Measurements from ENCODE around the gene LIMA1.

Gene LIMA1

GRCh38 chr12:50246197-50246865 is 37.0 kb downstream of the LIMA1 start:
- Histone ChIP-seq H3K4me2 (ENCODE audit: low read length) (peak overlapping the region; percentile 33), H3K36me3 (ENCODE audit: insufficient read depth, low read length) (no peaks in the 10 kb centered on the region), H3K9me3 (replicated peaks; ENCODE audit: low read length) (no peaks in the 10 kb centered on the region), H3K4me1 (ENCODE audit: control insufficient read depth, insufficient read depth, low read length) (peaks cover 46% of the 10 kb centered on the region), H3K27me3 (ENCODE audit: control insufficient read depth, insufficient read depth, low read length) (no peaks in the 10 kb centered on the region), H3K9ac (ENCODE audit: low read depth, low read length) (peak overlapping the region; percentile 51), H3K4me3 (ENCODE audit: low read length) (no peak overlapping the region)

- peak overlapping the region; percentile 11 for H3K4me3 ChIP-seq (ENCODE audit: low read length)
- peaks cover 52% of the 10 kb centered on the region for H3K4me1 ChIP-seq (ENCODE audit: control insufficient read depth, insufficient read depth, low read length)
- H3K9ac ChIP-seq (ENCODE audit: low read depth, low read length), result peak overlapping the region; percentile 50
- H3K4me2 ChIP-seq (ENCODE audit: low read length), result peak overlapping the region; percentile 56
- no peaks in the 10 kb centered on the region for H3K36me3 ChIP-seq (ENCODE audit: insufficient read depth, low read length)
- no peaks in the 10 kb centered on the region for H3K9me3 ChIP-seq (replicated peaks; ENCODE audit: low read length)
- H3K27me3 ChIP-seq (ENCODE audit: control insufficient read depth, insufficient read depth, low read length), result no peaks in the 10 kb centered on the region
These were observed 39.8 kb downstream of the LIMA1 start for GRCh38 chr12:50243507-50243906.

GRCh38 chr12:50242751-50243191 is 40.5 kb downstream of the LIMA1 start:
- Histone ChIP-seq H3K36me3 (ENCODE audit: insufficient read depth, low read length) (no peaks in the 10 kb centered on the region), H3K9ac (ENCODE audit: low read depth, low read length) (peak overlapping the region; percentile 76), H3K27me3 (ENCODE audit: control insufficient read depth, insufficient read depth, low read length) (no peaks in the 10 kb centered on the region), H3K4me2 (ENCODE audit: low read length) (peak overlapping the region; percentile 68), H3K4me1 (ENCODE audit: control insufficient read depth, insufficient read depth, low read length) (peaks cover 46% of the 10 kb centered on the region), H3K4me3 (ENCODE audit: low read length) (peak overlapping the region; percentile 35), H3K9me3 (replicated peaks; ENCODE audit: low read length) (no peaks in the 10 kb centered on the region)

- no peaks in the 10 kb centered on the region for H3K27me3 ChIP-seq (ENCODE audit: control insufficient read depth, insufficient read depth, low read length)
- H3K9me3 ChIP-seq (replicated peaks; ENCODE audit: low read length), result no peaks in the 10 kb centered on the region
- peaks cover 31% of the 10 kb centered on the region for H3K4me1 ChIP-seq (ENCODE audit: control insufficient read depth, insufficient read depth, low read length)
- H3K4me2 ChIP-seq (ENCODE audit: low read length), result peak overlapping the region; percentile 52
- no peaks in the 10 kb centered on the region for H3K36me3 ChIP-seq (ENCODE audit: insufficient read depth, low read length)
- peak overlapping the region; percentile 70 for H3K9ac ChIP-seq (ENCODE audit: low read depth, low read length)
- peak overlapping the region; percentile 8 for H3K4me3 ChIP-seq (ENCODE audit: low read length)
These were observed 42.1 kb downstream of the LIMA1 start for GRCh38 chr12:50241178-50241577.

GRCh38 chr12:50240792-50241114 is 42.6 kb downstream of the LIMA1 start:
- Histone ChIP-seq H3K9me3 (replicated peaks; ENCODE audit: low read length) (no peaks in the 10 kb centered on the region), H3K9ac (ENCODE audit: low read depth, low read length) (no peak overlapping the region)

GRCh38 chr12:50240096-50240791 is 43.1 kb downstream of the LIMA1 start:
- H3K27me3 ChIP-seq (ENCODE audit: control insufficient read depth, insufficient read depth, low read length), result no peaks in the 10 kb centered on the region
- H3K9me3 ChIP-seq (replicated peaks; ENCODE audit: low read length), result no peaks in the 10 kb centered on the region
- H3K4me2 ChIP-seq (ENCODE audit: low read length), result no peak overlapping the region
- H3K4me1 ChIP-seq (ENCODE audit: control insufficient read depth, insufficient read depth, low read length), result peaks cover 30% of the 10 kb centered on the region
- no peak overlapping the region for H3K4me3 ChIP-seq (ENCODE audit: low read length)
- H3K9ac ChIP-seq (ENCODE audit: low read depth, low read length), result no peak overlapping the region
- H3K36me3 ChIP-seq (ENCODE audit: insufficient read depth, low read length), result no peaks in the 10 kb centered on the region

More at GRCh38 chr12:50240792-50241114, 42.6 kb downstream of the LIMA1 start:
- Histone ChIP-seq H3K4me1 (ENCODE audit: control insufficient read depth, insufficient read depth, low read length) (peaks cover 30% of the 10 kb centered on the region), H3K4me2 (ENCODE audit: low read length) (peak overlapping the region; percentile 52), H3K36me3 (ENCODE audit: insufficient read depth, low read length) (no peaks in the 10 kb centered on the region), H3K4me3 (ENCODE audit: low read length) (no peak overlapping the region), H3K27me3 (ENCODE audit: control insufficient read depth, insufficient read depth, low read length) (no peaks in the 10 kb centered on the region)

- H3K27me3 ChIP-seq (ENCODE audit: control insufficient read depth, insufficient read depth, low read length), result no peaks in the 10 kb centered on the region
- peaks cover 32% of the 10 kb centered on the region for H3K4me1 ChIP-seq (ENCODE audit: control insufficient read depth, insufficient read depth, low read length)
- no peak overlapping the region for H3K4me3 ChIP-seq (ENCODE audit: low read length)
- no peaks in the 10 kb centered on the region for H3K36me3 ChIP-seq (ENCODE audit: insufficient read depth, low read length)
- H3K9ac ChIP-seq (ENCODE audit: low read depth, low read length), result no peak overlapping the region
- no peaks in the 10 kb centered on the region for H3K9me3 ChIP-seq (replicated peaks; ENCODE audit: low read length)
- no peak overlapping the region for H3K4me2 ChIP-seq (ENCODE audit: low read length)
These were observed 43.9 kb downstream of the LIMA1 start for GRCh38 chr12:50239355-50239891.

- Histone ChIP-seq H3K9me3 (replicated peaks; ENCODE audit: low read length) (no peaks in the 10 kb centered on the region), H3K27me3 (ENCODE audit: control insufficient read depth, insufficient read depth, low read length) (no peaks in the 10 kb centered on the region), H3K4me3 (ENCODE audit: low read length) (no peak overlapping the region), H3K36me3 (ENCODE audit: insufficient read depth, low read length) (no peaks in the 10 kb centered on the region), H3K9ac (ENCODE audit: low read depth, low read length) (no peak overlapping the region), H3K4me1 (ENCODE audit: control insufficient read depth, insufficient read depth, low read length) (peaks cover 4% of the 10 kb centered on the region), H3K4me2 (ENCODE audit: low read length) (no peak overlapping the region)
These were observed 49.0 kb downstream of the LIMA1 start for GRCh38 chr12:50234347-50234746.

- Histone ChIP-seq H3K36me3 (ENCODE audit: insufficient read depth, low read length) (no peaks in the 10 kb centered on the region), H3K4me1 (ENCODE audit: control insufficient read depth, insufficient read depth, low read length) (peaks cover 4% of the 10 kb centered on the region), H3K9ac (ENCODE audit: low read depth, low read length) (no peak overlapping the region), H3K9me3 (replicated peaks; ENCODE audit: low read length) (no peaks in the 10 kb centered on the region), H3K27me3 (ENCODE audit: control insufficient read depth, insufficient read depth, low read length) (no peaks in the 10 kb centered on the region), H3K4me2 (ENCODE audit: low read length) (no peak overlapping the region), H3K4me3 (ENCODE audit: low read length) (no peak overlapping the region)
These were observed 50.5 kb downstream of the LIMA1 start for GRCh38 chr12:50232771-50233209.

- Histone ChIP-seq H3K36me3 (ENCODE audit: insufficient read depth, low read length) (no peaks in the 10 kb centered on the region), H3K27me3 (ENCODE audit: control insufficient read depth, insufficient read depth, low read length) (no peaks in the 10 kb centered on the region), H3K9ac (ENCODE audit: low read depth, low read length) (no peak overlapping the region), H3K4me2 (ENCODE audit: low read length) (no peak overlapping the region), H3K9me3 (replicated peaks; ENCODE audit: low read length) (no peaks in the 10 kb centered on the region), H3K4me3 (ENCODE audit: low read length) (no peak overlapping the region), H3K4me1 (ENCODE audit: control insufficient read depth, insufficient read depth, low read length) (peaks cover 4% of the 10 kb centered on the region)
These were observed 51.1 kb downstream of the LIMA1 start for GRCh38 chr12:50232206-50232605.

GRCh38 chr12:50231346-50231745 is 52.0 kb downstream of the LIMA1 start:
- Histone ChIP-seq H3K4me2 (ENCODE audit: low read length) (no peak overlapping the region), H3K4me3 (ENCODE audit: low read length) (no peak overlapping the region), H3K36me3 (ENCODE audit: insufficient read depth, low read length) (no peaks in the 10 kb centered on the region), H3K4me1 (ENCODE audit: control insufficient read depth, insufficient read depth, low read length) (peaks cover 4% of the 10 kb centered on the region), H3K9me3 (replicated peaks; ENCODE audit: low read length) (no peaks in the 10 kb centered on the region), H3K9ac (ENCODE audit: low read depth, low read length) (no peak overlapping the region), H3K27me3 (ENCODE audit: control insufficient read depth, insufficient read depth, low read length) (no peaks in the 10 kb centered on the region)
